NCI-H1930 (cell line): ENCODE results near the gene YES1.
A peak's percentile ranks its signal among the peaks of the same experiment; 100 is the strongest.
"Not testable (repeated sequence)": the region's sequence is repeated elsewhere in the genome, so short reads cannot be mapped to it uniquely, and the experiment has no call there.

Source experiments
- DNase-seq, 2 experiments: peaks; one replicate each; lab custom pipeline; 2025; lab: John Stamatoyannopoulos, UW

Gene YES1

GRCh38 chr18:784470-785172, 27.4 kb downstream of the YES1 start:
- no peak for DNase-seq

- no peak for DNase-seq
These were observed 33.7 kb downstream of the YES1 start for GRCh38 chr18:778194-778927.

- DNase-seq, result no peak
These were observed 35.0 kb downstream of the YES1 start for GRCh38 chr18:777021-777420.

GRCh38 chr18:776044-776443, 36.0 kb downstream of the YES1 start:
- not testable (repeated sequence) for DNase-seq

- no peak for DNase-seq
These were observed 37.2 kb downstream of the YES1 start for GRCh38 chr18:774811-775210.

GRCh38 chr18:773980-774624, 37.9 kb downstream of the YES1 start:
- DNase-seq, result no peak

- DNase-seq, result no peak
These were observed 41.5 kb downstream of the YES1 start for GRCh38 chr18:770583-770961.

GRCh38 chr18:767961-768360, 44.1 kb downstream of the YES1 start:
- DNase-seq, result no peak

- no peak for DNase-seq
These were observed 44.8 kb downstream of the YES1 start for GRCh38 chr18:767084-767882.

- no peak for DNase-seq
These were observed 45.5 kb downstream of the YES1 start for GRCh38 chr18:766550-766860.

- DNase-seq, result no peak
These were observed 46.1 kb downstream of the YES1 start for GRCh38 chr18:765764-766549.

GRCh38 chr18:759864-760263, 52.2 kb downstream of the YES1 start:
- DNase-seq, result not testable (repeated sequence)

- DNase-seq, result no peak
These were observed 56.5 kb downstream of the YES1 start for GRCh38 chr18:755506-755905.

- no peak for DNase-seq
These were observed 57.4 kb downstream of the YES1 start for GRCh38 chr18:754656-755055.

GRCh38 chr18:750456-750855, 61.6 kb downstream of the YES1 start:
- DNase-seq, result no peak

GRCh38 chr18:744832-745597, 67.0 kb downstream of the YES1 start:
- no peak for DNase-seq

GRCh38 chr18:741931-742512, 70.0 kb downstream of the YES1 start:
- peak in 1 of 2 experiments; percentile 8 for DNase-seq

GRCh38 chr18:732371-732770, 79.7 kb downstream of the YES1 start:
- DNase-seq, result no peak

GRCh38 chr18:731185-731584, 80.9 kb downstream of the YES1 start:
- DNase-seq, result no peak

GRCh38 chr18:730692-731091, 81.3 kb downstream of the YES1 start:
- no peak for DNase-seq

- not testable (repeated sequence) for DNase-seq
These were observed 81.9 kb downstream of the YES1 start for GRCh38 chr18:730120-730519.
